NK-92 treated with Interleukin-12 subunit alpha and Interleukin-12 subunit beta, amount 100 ng/mL, for 24 hours (cell line): Measurements from ENCODE around the gene ARHGAP8.

Experiments
- DNase-seq: peaks from one replicate; lab custom pipeline; 2025; lab: John Stamatoyannopoulos, UW

ARHGAP8 gene

GRCh38 chr22:44862281-44862680, 109.9 kb downstream of the ARHGAP8 start:
- no peak for DNase-seq

DNA sequence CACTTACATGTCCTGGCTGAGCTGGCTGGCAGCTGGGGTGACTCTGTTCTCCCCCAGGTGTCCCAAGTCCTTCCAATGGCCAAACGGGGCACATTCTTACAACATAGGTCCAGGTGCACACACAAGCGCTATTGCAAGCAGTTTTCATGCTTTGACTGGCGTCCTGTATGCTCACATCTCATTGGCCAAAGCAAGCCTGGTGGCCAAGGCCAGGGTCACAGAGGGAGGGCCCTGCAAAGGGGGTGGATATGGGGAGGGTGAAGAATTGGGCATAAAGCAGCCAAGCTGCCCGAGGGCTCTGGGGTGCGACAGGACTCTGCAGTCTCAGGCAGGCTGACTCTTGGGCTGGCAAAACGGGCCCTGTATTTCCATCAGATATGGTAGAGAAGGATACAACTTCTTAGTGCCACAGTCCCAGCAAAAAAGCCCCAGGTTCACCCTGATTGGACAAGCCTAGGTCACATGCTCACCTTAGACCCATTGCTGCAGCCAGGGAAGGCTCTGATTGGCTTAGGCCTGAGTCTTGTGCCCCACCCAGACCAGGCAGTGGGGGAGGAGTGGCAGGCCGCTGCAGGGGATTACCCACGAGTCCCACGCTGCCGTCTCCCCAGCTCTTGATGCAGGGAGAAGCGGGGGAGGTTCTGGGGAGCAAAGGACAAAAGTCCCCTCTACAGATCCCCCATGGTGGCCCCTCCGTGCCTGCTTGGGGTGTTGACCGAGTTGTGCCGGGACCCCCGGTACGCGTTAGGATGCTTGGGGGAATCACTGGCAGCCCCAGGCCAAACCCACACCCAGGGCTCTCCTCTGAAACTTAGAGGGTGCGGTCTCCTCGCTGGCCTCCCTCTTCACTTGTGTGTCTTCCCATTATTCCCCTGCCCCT, 110.8 kb downstream of the ARHGAP8 start:
- DNase-seq: no peak

- DNase-seq: no peak
Measured at GRCh38 chr22:44865193-44866057, 113.0 kb downstream of the ARHGAP8 start.

DNA sequence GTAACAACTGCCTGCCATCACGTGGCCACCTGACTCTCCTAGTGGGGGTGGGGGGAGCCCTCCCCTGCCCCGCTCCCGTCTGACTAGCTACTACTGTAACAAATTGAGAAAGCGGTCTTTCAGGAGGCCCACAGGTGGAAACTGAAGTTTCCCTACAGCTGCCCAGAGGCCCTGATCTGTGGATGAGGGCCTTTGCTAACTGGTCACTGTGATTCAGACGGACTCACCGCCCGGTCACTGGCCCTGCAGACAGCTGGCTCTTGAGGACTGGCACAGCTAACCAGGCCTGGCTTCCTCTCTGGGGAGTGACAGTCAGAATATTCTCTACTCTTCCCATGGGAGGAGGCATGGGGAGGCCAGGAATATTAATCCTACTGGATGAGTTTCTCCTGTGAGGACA, 116.8 kb downstream of the ARHGAP8 start:
- no peak for DNase-seq

DNA sequence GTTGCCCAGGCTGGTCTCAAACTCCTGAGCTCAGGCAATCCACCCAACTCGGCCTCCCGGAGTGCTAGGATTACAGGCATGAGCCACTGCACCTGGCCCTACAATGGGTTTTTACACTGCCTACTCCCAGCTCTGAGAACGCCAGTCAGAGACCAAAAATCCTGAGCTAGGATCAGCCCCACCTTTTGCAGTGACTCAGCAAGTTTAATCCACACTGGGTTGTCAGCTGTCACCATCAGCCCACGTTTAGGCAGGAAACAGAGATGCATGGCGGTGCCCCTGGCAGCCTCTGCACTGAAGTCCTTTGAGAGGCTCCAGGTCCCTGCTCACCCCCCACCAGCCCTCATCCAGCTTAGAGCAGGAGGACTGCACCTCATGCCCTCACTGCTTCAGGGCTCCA, 117.6 kb downstream of the ARHGAP8 start:
- DNase-seq: no peak

GRCh38 chr22:44871782-44872181, 119.4 kb downstream of the ARHGAP8 start:
- no peak for DNase-seq

DNA sequence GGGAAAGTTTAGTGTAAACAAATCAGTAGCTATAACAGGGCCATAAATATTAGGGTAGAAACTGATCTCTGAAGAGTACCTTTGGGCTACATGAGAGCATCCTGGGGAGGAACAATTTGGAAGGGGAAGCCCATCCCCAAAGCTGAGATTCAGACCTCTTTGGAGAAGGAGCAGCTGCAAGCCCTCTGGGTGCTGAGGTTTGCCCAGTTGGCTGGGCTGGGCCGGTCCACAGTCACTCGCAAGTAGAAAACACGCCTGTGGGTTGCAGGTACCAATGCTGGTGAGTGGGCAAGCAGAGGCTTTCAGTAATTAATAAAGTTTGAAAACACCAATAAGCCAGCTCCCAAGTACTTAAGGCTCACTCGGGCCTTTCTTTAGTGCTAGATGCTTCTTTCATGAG, 124.5 kb downstream of the ARHGAP8 start:
- DNase-seq: no peak

- DNase-seq: no peak
Measured at GRCh38 chr22:44878483-44879300, 126.3 kb downstream of the ARHGAP8 start.

DNA sequence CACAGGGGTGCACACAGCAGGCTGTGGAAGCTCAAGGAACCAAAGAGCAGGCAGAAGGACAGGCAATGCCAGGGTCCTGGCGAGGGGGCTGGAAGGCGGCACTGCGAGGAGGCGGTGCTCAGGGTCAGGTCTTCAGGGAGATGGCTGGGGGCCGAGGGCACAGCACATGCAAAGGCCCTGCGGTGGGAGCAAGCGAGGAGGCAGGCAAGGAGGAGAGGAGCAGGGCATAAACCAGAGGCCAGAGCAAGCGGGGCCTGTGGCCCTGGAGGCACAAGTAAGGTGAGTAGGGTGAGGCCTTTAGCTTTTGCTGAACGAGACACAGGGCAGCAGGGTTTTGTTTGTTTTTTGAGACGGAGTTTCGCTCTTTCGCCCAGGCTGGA, 126.9 kb downstream of the ARHGAP8 start:
- no peak for DNase-seq

DNA sequence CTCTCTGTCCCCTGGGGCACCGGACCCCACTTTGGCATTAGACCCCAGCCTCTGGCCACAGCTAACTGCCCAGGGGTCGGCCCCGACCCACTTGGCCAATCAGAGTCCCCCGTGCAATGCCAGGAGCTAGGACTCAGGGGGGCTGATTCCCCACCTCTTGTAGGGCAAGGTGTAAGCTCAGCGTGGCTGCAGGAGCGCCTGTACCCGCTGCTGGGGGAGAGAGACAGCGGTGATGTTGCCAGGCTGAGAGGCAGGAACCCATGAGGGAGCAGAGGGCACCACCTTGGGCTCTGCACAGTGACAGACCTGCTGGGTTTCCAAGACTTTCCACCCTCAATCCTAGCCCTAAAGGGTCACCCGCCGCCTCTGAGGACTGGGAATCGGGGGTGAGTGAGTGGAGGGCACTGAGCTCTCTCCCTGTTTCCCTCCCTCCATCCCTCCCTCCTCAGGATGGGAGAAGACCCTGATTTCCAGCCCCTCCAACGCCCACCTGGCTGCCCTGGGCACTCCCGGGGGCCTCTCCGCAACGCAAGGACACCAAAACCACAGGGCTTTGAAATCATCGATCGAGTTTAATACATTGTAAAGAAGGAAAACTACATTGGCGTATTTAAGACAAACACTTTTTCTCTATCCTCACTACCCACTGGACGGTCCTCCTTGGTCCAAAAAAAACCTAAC, 128.4 kb downstream of the ARHGAP8 start:
- DNase-seq: no peak

DNA sequence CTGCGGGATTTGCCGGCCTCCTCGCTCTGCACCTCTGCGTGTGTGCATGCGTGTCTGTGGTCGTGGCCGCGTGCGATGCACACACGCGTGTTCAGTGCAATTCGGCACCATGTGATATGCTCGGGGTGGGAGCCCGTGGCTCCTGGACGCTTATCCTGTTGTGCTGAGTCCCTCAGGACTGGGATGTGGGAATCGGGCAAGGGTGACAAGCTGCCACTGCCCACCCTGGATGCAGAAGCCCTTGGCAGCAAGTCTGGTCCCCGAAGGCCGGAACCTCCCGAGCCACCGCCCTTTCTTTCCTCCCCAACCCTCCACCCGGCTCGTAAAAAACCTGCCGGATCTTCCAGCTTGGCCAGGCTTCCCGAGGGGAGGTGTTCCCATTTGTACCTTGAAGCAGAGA, 129.2 kb downstream of the ARHGAP8 start:
- no peak for DNase-seq

DNA sequence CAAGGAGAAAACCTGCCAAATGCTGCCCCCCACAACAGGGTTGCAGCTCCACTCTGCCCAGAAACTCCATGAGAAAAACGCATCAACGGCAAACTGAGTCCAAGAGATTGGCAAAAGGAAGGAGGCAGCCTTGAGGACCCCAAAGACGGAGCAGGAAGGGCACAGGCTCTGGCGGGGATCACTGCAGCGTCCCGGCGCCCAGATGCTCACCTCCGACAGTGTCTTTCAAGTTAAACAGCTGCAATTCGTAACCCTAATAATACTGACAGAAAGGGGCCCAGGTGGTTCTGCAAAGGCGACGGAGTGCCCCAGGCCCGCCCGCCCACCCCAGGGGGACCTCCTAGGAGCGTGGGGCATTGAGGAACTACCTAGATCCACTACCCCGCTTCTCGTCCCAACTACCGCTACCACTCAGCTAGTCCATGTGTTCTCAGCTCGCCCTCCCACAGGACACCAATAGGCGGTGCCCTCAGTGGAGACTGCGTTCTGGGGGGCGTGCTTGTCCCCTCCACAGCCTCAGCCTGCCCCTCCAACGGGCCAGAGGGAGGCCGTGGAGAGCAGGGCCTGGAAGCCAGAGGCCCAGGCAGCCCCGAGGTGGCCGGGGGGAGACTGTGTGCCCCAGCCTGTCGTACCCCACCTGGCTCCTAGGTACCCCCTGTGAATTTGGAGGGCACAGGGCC, 130.0 kb downstream of the ARHGAP8 start:
- no peak for DNase-seq

DNA sequence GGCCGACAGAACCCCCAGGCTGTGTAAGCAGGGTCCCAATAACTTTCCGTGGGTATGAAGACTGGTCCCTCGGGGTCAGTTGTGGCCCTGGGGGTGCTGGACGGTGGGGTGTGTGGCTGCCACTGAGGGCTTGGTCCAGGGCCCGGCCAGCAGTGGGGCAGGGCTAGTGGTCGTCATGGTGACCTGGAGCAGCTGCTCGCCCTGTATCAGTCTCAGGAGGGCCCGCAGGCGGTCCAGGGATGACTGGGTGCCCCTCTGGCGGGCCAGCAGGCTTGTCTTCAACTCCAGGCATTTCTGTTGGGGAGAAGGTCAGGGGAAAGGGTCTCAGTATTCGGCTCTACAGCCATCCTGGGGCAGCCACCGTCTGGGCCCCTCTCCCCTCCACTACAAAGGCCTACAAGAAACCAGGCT, 130.6 kb downstream of the ARHGAP8 start:
- no peak for DNase-seq

- DNase-seq: no peak
Measured at GRCh38 chr22:44884562-44884961, 132.2 kb downstream of the ARHGAP8 start.

DNA sequence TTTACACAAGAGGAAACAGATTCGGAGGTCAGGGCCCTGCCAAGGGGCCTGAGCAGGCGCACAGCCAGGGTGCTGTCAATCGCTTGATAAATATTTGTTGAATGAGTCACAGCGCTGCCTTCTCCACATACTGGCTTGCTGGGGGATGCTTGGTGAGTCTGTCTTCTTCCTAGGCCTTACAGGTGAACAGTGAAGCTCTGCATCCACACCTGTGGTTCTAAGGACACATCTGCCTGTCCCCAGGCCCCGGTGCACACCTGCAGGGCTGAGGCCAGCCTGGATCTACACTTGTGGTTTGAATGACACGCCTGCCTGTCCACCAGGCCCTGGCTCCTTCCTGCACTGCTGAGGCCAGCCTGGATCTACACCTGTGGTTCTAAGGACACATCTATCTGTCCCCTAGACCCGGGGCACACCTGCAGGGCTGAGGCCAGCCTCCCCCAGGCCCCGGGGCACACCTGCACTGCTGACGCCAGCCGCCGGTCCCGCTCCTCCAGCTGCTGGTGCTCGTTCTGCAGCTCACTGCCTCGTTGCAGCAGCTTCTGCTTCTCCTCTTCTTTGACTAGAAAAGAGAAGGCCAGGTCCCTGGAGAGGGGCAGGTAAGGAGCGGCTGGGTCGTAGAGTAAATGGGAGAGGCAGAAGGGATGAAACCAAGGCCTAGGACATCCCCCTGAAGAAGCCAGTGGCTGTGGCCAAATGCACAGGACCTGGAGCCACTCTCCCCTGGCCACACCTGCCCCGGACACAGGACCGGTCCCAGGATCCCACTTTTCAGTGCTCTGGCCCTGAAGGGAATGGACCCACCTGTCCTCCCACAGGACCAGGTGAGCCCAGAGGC, 132.8 kb downstream of the ARHGAP8 start:
- no peak for DNase-seq

- no peak for DNase-seq
Measured at GRCh38 chr22:44885806-44886360, 133.5 kb downstream of the ARHGAP8 start.

DNA sequence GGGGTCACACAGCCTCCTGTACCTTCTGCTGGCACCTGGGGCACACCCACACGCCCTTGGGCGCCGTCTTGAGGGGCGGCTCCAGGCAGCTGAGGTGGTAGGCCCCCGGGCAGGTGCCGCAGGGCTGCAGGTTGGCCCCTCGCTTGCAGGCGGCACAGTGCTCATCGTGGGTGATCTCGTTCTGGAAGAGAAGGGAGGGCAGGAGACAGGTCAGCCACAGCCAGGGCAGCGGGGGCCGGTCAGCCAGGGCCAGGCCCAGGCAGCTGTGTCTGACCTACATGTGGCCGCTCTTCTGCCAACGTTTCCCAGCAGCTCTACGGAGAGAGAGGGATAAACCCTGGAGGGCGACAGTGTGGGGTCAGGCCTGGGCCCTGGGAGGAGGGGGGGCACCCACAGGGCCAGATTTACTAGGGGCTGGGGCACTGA, 135.6 kb downstream of the ARHGAP8 start:
- DNase-seq: no peak

DNA sequence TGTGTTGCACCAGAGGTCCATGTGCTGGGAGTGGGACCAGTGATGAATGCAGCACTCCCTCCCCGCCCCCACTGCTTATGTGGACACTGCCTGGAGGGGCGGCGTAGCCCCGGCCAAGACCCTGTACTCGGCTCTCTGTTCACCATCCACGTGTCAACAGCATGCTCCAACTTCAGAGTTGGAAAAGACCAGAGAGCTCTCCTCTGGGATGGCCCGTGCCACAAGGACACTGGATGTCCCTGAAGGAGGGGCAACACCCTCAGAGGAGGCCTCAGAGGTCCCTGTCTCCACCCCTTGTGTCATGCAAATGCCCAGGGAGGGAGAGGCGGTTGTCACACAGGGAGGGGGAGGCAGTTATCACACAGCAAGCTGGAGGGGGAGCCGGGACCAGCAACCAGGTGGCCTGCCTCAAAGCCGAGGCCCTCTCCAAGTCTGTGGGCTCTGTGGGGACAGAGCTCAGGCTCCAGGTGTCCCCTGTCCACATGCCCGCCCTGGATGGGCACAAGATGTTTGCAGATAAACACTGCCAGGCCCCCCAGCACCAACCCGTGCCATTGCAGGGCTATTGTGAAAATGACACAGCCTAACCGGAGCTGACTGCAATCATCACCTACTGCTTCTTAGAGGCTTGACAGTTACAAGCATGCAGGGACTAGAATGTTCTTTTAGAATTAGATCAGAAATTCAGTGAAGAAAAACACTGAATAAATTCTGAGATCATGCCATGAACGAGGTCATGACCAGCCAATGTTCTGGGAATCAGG, 136.3 kb downstream of the ARHGAP8 start:
- DNase-seq: no peak

DNA sequence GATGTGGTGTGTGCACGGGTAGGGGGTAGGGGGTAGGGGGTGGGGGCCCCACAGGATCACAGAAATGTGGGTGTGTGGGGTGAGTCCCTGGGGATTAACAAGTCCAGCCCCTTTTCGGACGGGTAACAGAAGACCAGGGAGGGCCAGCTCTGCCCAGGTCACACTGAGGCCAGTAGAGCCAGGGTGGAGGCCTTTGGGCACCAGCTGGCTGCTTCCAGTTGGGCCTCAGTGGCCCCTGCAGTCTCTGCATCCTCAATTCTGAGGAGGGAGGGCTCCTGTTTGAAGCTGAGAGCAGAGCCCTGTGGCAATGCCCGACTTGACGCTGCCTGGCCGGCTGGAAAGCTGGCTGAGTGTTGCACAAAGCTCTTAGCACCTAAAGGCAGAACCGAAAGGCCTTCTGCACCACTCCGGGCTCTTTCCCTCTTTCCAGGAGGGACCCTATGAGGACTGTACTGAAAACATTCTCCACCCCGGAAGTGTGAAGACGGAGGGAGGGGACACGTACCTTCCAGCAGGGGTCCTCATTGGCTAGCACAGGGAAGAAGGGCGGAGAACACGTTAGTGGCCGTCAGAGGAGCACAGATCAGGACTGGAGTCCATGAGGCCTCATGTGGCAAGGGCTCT, 137.0 kb downstream of the ARHGAP8 start:
- DNase-seq: no peak
